Kidney epithelial cell (primary cell): Measurements from ENCODE around the gene TACC2. TPM values are rescaled to one million over a fixed set of nuclear protein-coding genes. Genes with fewer than 3 reads are reported as not detected.
"Not testable (repeated sequence)": the region's sequence is repeated elsewhere in the genome, so short reads cannot be mapped to it uniquely, and the experiment has no call there.

Experiments used
- DNase-seq: peaks from one replicate; pipeline ENCODE4 v3.0.0-alpha.2; 2010; ENCODE audit warnings: low read depth
- H3K27me3 ChIP-seq: 2 replicates; pipeline ENCODE4 v1.6.0; 2011; ENCODE audit warnings: low read length; ENCODE audit not compliant: control insufficient read depth, insufficient read depth
- H3K36me3 ChIP-seq: 2 replicates; pipeline ENCODE4 v1.5.1; 2011; ENCODE audit warnings: low read length; ENCODE audit not compliant: control insufficient read depth, insufficient read depth
- H3K4me3 ChIP-seq: 2 replicates; pipeline ENCODE4 v1.5.1; 2011; ENCODE audit warnings: low read depth, mild to moderate bottlenecking, control low read depth, low read length
- CTCF ChIP-seq: IDR thresholded peaks from 2 replicates; pipeline ENCODE4 v1.5.1; 2011; ENCODE audit warnings: mild to moderate bottlenecking, moderate library complexity, low read length, control low read depth, inconsistent platforms; ENCODE audit not compliant: insufficient read depth, poor library complexity, severe bottlenecking
- total RNA-seq: library from RNA; depleted of rRNA; stranded (reverse); fragments of >200 nt; gene quantifications from 2 replicates; pipeline ENCODE4 v1.2.3, GENCODE V29; 2015

Gene TACC2
- total RNA-seq, 1 donor from 2014 or later = 26.9 TPM

- DNase-seq = no peak
- Histone ChIP-seq H3K27me3 (no peaks in the 10 kb centered on the region), H3K4me3 (no peak overlapping the region), H3K36me3 (no peaks in the 10 kb centered on the region)
- no peak for TF ChIP-seq CTCF
Observed at GRCh38 chr10:122198631-122199030, 209.7 kb downstream of the TACC2 start.

- Histone ChIP-seq H3K27me3 (no peaks in the 10 kb centered on the region), H3K36me3 (no peaks in the 10 kb centered on the region), H3K4me3 (no peak overlapping the region)
- DNase-seq = no peak
- no peak for TF ChIP-seq CTCF
Observed at GRCh38 chr10:122199070-122199469, 210.1 kb downstream of the TACC2 start.

- TF ChIP-seq CTCF = no peak
- H3K4me3 ChIP-seq = no peak overlapping the region
- no peaks in the 10 kb centered on the region for H3K36me3 ChIP-seq
- no peaks in the 10 kb centered on the region for H3K27me3 ChIP-seq
- no peak for DNase-seq
Observed at GRCh38 chr10:122199689-122200088, 210.7 kb downstream of the TACC2 start.

- H3K4me3 ChIP-seq = no peak overlapping the region
- DNase-seq = no peak
- H3K36me3 ChIP-seq = no peaks in the 10 kb centered on the region
- no peak for TF ChIP-seq CTCF
- H3K27me3 ChIP-seq = no peaks in the 10 kb centered on the region
Observed at GRCh38 chr10:122201401-122201800, 212.4 kb downstream of the TACC2 start.

GRCh38 chr10:122203180-122203579 lies 214.2 kb downstream of the TACC2 start:
- H3K4me3 ChIP-seq, H3K27me3 ChIP-seq, DNase-seq, H3K36me3 ChIP-seq: not testable (repeated sequence)

GRCh38 chr10:122204691-122205489 lies 215.9 kb downstream of the TACC2 start:
- H3K4me3 ChIP-seq = no peak overlapping the region
- H3K27me3 ChIP-seq = no peaks in the 10 kb centered on the region
- no peaks in the 10 kb centered on the region for H3K36me3 ChIP-seq
- DNase-seq = no peak
- no peak for TF ChIP-seq CTCF
